ENCODE measurements around the gene CIAO2B. TPM values are rescaled to one million over a fixed set of nuclear protein-coding genes. Genes with fewer than 3 reads are reported as not detected.

The CIAO2B gene
- total RNA-seq, 5 donors from 2014 or later (not counting 1 experiment from before 2014, with no cell fraction given): 55.3 to 66.8 (median 62.4) TPM

DNA sequence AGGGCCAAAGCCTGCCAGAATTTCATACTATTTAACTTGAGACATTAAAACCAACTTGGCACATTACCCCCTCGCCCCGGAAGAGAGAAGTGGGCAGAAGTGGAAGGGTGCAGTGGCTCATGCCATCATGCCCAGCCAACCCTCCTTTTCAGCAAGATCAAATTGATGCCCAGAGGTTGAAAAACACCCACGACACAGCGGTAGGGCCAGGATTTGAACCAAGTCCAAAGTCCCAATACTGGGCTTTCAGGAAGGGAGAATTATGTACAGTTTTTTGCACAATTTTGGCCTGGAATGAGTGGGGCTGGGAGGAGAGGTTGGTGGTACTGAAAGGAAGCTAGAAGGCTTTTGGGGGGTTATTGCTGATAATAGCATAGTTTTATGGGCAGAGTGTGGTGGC, 42.8 kb downstream of the CIAO2B start:
- peaks cover 0 to 2% of the 10 kb centered on the region in 2 experiments for H3K27me3 ChIP-seq (replicated peaks in 1 of 2; ENCODE audit: control insufficient read depth in 2 of 2, extremely low read depth in 1 of 2, insufficient read depth in 2 of 2, low read length in 1 of 2)
- no peaks in the 10 kb centered on the region for H3K9me3 ChIP-seq
- no peak overlapping the region for H3K27ac ChIP-seq (ENCODE audit: low read length)
- no peak overlapping the region for H3K4me3 ChIP-seq (ENCODE audit: control insufficient read depth in 1 of 2, extremely low read depth in 1 of 2, low read length in 1 of 2)
- Mint-ChIP-seq H3K9me3 (no peaks in the 10 kb centered on the region), H3K4me1 (peaks cover 6 to 23% (median 23%) of the 10 kb centered on the region in 3 donors), H3K27ac (no peak overlapping the region), H3K36me3 (peaks cover 4% of the 10 kb centered on the region), H3K27me3 (no peaks in the 10 kb centered on the region), H3K4me3 (no peak overlapping the region)
- no CpG with 5 or more reads among the region's 4 CpGs for WGBS (ENCODE audit: insufficient coverage)
- CTCF ChIA-PET: interaction anchor here (0.6 to 1.1 kb wide), 4 partner anchors 9 to 554 kb away, joined by 3 to 10 read pairs (median 4); no protein-coding TSS in a partner anchor
- POLR2A ChIA-PET: interaction anchor here in 1 of 2 donors (0.7 kb wide), 1 partner anchor 77 kb away, joined by 6 read pairs; no protein-coding TSS in a partner anchor
- no peak for ATAC-seq (replicated peaks in 1 of 4)
- peaks cover 7 to 11% of the 10 kb centered on the region in 2 donors for H3K36me3 ChIP-seq (ENCODE audit: control insufficient read depth in 2 of 2, extremely low read depth in 1 of 2, insufficient read depth in 1 of 2, low read length in 1 of 2)
- DNase-seq: no peak
- peaks cover 0 to 10% of the 10 kb centered on the region in 2 experiments for H3K4me1 ChIP-seq (ENCODE audit: control insufficient read depth in 1 of 2, extremely low read depth in 1 of 2, insufficient read depth in 2 of 2, low read length in 2 of 2)

DNA sequence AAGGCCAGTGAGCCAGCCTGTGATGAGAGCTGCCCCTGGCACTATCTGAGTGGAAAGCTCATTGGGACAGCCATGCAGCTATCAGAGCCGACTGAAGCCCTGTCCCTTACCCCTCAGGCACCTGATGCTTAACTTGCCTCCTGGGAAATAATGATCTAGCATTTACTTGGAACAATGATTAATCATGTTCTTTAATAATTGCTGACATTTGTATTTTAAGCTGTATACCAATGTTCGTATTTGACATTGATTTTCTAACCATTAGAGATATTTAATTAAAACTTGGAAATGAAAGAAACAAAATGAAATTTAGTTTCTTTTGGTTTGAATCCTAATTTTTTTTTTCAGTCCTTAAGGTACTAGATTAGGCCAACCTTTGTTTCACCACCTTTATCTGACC, 43.4 kb downstream of the CIAO2B start:
- H3K36me3 Mint-ChIP-seq: peaks cover 5% of the 10 kb centered on the region
- no peak overlapping the region for H3K4me3 ChIP-seq (ENCODE audit: control insufficient read depth in 1 of 2, extremely low read depth in 1 of 2, low read length in 1 of 2)
- no peak overlapping the region for H3K27ac Mint-ChIP-seq
- H3K9me3 Mint-ChIP-seq: no peaks in the 10 kb centered on the region
- WGBS (ENCODE audit: insufficient coverage): no CpG with 5 or more reads among the region's 2 CpGs
- ATAC-seq (replicated peaks in 1 of 4): no peak
- H3K27ac ChIP-seq (ENCODE audit: low read length): no peak overlapping the region
- peaks cover 7 to 14% of the 10 kb centered on the region in 2 donors for H3K36me3 ChIP-seq (ENCODE audit: control insufficient read depth in 2 of 2, extremely low read depth in 1 of 2, insufficient read depth in 1 of 2, low read length in 1 of 2)
- H3K4me1 Mint-ChIP-seq: peaks cover 7 to 24% (median 23%) of the 10 kb centered on the region in 3 donors
- ChIA-PET CTCF (interaction anchor here (0.6 to 1.0 kb wide), 4 partner anchors 9 to 165 kb away, joined by 3 to 5 read pairs (median 4); no protein-coding TSS in a partner anchor), POLR2A (no interaction called here)
- no peaks in the 10 kb centered on the region for H3K27me3 Mint-ChIP-seq
- no peak for DNase-seq
- peaks cover 0 to 10% of the 10 kb centered on the region in 2 experiments for H3K4me1 ChIP-seq (ENCODE audit: control insufficient read depth in 1 of 2, extremely low read depth in 1 of 2, insufficient read depth in 2 of 2, low read length in 2 of 2)
- peaks cover 0 to 2% of the 10 kb centered on the region in 2 experiments for H3K27me3 ChIP-seq (replicated peaks in 1 of 2; ENCODE audit: control insufficient read depth in 2 of 2, extremely low read depth in 1 of 2, insufficient read depth in 2 of 2, low read length in 1 of 2)
- no peak overlapping the region for H3K4me3 Mint-ChIP-seq
- no peaks in the 10 kb centered on the region for H3K9me3 ChIP-seq

DNA sequence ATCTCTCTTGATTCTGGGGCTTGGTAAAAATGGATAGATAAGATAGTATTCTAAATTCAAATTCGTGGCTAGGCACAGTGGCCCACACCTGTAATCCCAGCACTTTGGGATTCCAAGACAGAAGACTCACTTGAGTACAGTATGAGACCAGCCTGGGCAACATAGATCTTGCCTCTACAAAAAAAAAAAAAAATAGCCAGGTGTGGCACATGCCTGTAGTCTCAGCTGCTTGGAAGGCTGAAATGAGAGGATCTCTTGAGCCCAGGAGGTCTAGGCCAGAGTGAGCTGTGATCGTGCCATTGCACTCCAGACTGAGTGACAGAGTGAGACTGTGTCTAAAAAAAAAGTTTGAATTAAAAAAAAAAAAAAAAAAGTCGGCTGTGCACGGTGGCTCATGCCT, 44.6 kb downstream of the CIAO2B start:
- ATAC-seq (replicated peaks in 1 of 4) (no peak), DNase-seq (no peak)
- H3K4me1 ChIP-seq (ENCODE audit: control insufficient read depth in 1 of 2, extremely low read depth in 1 of 2, insufficient read depth in 2 of 2, low read length in 2 of 2): peaks cover 0 to 10% of the 10 kb centered on the region in 2 experiments
- 50% methylated on average over 1 of the region's 4 CpGs for WGBS (ENCODE audit: insufficient coverage)
- Mint-ChIP-seq H3K27ac (no peak overlapping the region), H3K9me3 (no peaks in the 10 kb centered on the region), H3K4me3 (no peak overlapping the region), H3K27me3 (no peaks in the 10 kb centered on the region), H3K36me3 (peaks cover 16% of the 10 kb centered on the region), H3K4me1 (peaks cover 14 to 29% (median 26%) of the 10 kb centered on the region in 3 donors)
- no peaks in the 10 kb centered on the region for H3K27me3 ChIP-seq (replicated peaks in 1 of 2; ENCODE audit: control insufficient read depth in 2 of 2, extremely low read depth in 1 of 2, insufficient read depth in 2 of 2, low read length in 1 of 2)
- H3K36me3 ChIP-seq (ENCODE audit: control insufficient read depth in 2 of 2, extremely low read depth in 1 of 2, insufficient read depth in 1 of 2, low read length in 1 of 2): peaks cover 18 to 25% of the 10 kb centered on the region in 2 donors
- H3K9me3 ChIP-seq: no peaks in the 10 kb centered on the region
- CTCF ChIA-PET: interaction anchor here (0.6 to 0.7 kb wide), 2 partner anchors 99 to 285 kb away, joined by 3 read pairs; partner anchors contain the start of gene CMTM3 (in 1 of the 2)
- POLR2A ChIA-PET: no interaction called here
- H3K27ac ChIP-seq (ENCODE audit: low read length): no peak overlapping the region
- no peak overlapping the region for H3K4me3 ChIP-seq (ENCODE audit: control insufficient read depth in 1 of 2, extremely low read depth in 1 of 2, low read length in 1 of 2)

DNA sequence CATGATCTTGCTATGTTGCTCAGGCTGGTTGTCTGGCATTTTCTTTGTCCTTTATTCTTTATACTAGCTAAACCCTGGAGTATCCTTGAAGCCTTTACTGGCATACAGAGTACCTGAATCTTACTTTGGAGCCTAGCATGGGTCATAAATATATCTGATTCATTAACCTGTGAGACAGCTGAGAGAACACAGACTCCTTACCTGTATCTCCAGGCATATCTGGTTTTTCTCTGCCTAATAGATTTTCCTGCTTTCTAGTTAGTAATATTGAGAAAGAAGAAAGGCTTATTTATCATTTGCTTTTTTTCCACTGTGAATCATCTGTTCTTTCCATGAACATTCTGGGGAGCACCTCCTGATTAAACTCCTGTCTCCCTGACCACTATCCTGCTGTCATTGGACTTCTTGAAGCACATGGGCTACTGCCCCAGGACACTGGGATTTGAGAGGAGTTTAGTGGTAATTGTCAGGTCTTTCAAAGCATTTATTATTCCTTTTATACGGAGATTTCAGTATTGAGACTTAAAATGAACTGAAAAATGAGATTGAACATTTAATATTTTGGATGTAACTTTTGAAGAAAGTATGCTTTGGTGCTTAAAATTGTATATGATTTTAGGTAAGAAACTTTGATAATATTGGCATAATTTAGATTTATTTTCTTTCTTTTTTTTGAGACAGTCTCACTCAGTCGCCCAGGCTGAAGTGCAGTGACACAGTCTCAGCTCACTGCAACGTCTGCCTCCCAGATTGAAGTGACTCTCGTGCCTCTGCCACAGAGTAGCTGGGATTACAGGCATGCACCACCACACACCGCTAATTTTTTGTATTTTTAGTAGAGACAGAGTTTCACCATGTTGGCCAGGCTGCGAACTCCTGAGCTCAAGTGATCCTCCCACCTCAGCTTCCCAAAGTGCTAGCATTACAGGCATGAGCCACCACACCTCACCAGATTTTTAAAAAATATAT, 45.3 kb downstream of the CIAO2B start:
- H3K36me3 Mint-ChIP-seq: peaks cover 20% of the 10 kb centered on the region
- no peak overlapping the region for H3K27ac Mint-ChIP-seq
- Histone ChIP-seq H3K27me3 (replicated peaks in 1 of 2; ENCODE audit: control insufficient read depth in 2 of 2, extremely low read depth in 1 of 2, insufficient read depth in 2 of 2, low read length in 1 of 2) (no peaks in the 10 kb centered on the region), H3K27ac (ENCODE audit: low read length) (no peak overlapping the region), H3K9me3 (no peaks in the 10 kb centered on the region), H3K36me3 (ENCODE audit: control insufficient read depth in 2 of 2, extremely low read depth in 1 of 2, insufficient read depth in 1 of 2, low read length in 1 of 2) (peaks cover 23 to 28% of the 10 kb centered on the region in 2 donors), H3K4me3 (ENCODE audit: control insufficient read depth in 1 of 2, extremely low read depth in 1 of 2, low read length in 1 of 2) (no peak overlapping the region), H3K4me1 (ENCODE audit: control insufficient read depth in 1 of 2, extremely low read depth in 1 of 2, insufficient read depth in 2 of 2, low read length in 2 of 2) (peaks cover 0 to 10% of the 10 kb centered on the region in 2 experiments)
- no peaks in the 10 kb centered on the region for H3K27me3 Mint-ChIP-seq
- H3K4me1 Mint-ChIP-seq: peaks cover 14 to 29% (median 23%) of the 10 kb centered on the region in 3 donors
- ATAC-seq (replicated peaks in 1 of 4) (no peak), DNase-seq (no peak)
- 91% methylated on average over 3 of the region's 6 CpGs for WGBS (ENCODE audit: insufficient coverage)
- no peaks in the 10 kb centered on the region for H3K9me3 Mint-ChIP-seq
- H3K4me3 Mint-ChIP-seq: no peak overlapping the region
- ChIA-PET POLR2A (interaction anchor here in 1 of 2 donors (0.6 kb wide), 1 partner anchor 10 kb away, joined by 3 read pairs; no protein-coding TSS in a partner anchor), CTCF (no interaction called here)

DNA sequence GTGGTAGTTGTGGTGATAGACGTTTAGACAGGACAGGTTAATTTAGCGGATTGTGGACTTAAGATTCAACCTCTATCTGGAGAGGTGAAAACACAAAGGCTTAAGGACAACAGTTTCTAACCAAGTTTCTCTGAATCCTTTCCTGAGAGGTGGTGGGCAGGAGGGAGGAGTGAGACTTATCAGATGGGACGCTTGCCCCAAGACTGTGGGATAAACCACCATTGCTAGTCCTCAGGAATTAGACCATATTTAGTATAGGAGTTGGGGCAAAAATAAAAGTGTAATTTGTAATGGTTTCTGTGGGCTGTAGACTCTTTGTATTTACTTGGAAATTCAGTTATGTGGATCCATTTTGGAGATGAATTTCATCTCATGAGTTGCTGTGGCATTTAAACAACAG, 47.3 kb downstream of the CIAO2B start:
- Mint-ChIP-seq H3K27ac (no peak overlapping the region), H3K4me3 (no peak overlapping the region), H3K9me3 (no peaks in the 10 kb centered on the region), H3K27me3 (no peaks in the 10 kb centered on the region), H3K36me3 (peaks cover 20% of the 10 kb centered on the region), H3K4me1 (peaks cover 16 to 27% (median 17%) of the 10 kb centered on the region in 3 donors)
- DNase-seq: no peak
- CTCF ChIA-PET: no interaction called here
- H3K4me1 ChIP-seq (ENCODE audit: control insufficient read depth in 1 of 2, extremely low read depth in 1 of 2, insufficient read depth in 2 of 2, low read length in 2 of 2): peaks cover 0 to 3% of the 10 kb centered on the region in 2 experiments
- ATAC-seq (replicated peaks in 1 of 4): no peak
- H3K27ac ChIP-seq (ENCODE audit: low read length): no peak overlapping the region
- POLR2A ChIA-PET: no interaction called here
- no peaks in the 10 kb centered on the region for H3K9me3 ChIP-seq
- H3K4me3 ChIP-seq (ENCODE audit: control insufficient read depth in 1 of 2, extremely low read depth in 1 of 2, low read length in 1 of 2): no peak overlapping the region
- WGBS (ENCODE audit: insufficient coverage): no CpG with 5 or more reads among the region's 3 CpGs
- H3K27me3 ChIP-seq (replicated peaks in 1 of 2; ENCODE audit: control insufficient read depth in 2 of 2, extremely low read depth in 1 of 2, insufficient read depth in 2 of 2, low read length in 1 of 2): no peaks in the 10 kb centered on the region
- peaks cover 23 to 28% of the 10 kb centered on the region in 2 donors for H3K36me3 ChIP-seq (ENCODE audit: control insufficient read depth in 2 of 2, extremely low read depth in 1 of 2, insufficient read depth in 1 of 2, low read length in 1 of 2)

DNA sequence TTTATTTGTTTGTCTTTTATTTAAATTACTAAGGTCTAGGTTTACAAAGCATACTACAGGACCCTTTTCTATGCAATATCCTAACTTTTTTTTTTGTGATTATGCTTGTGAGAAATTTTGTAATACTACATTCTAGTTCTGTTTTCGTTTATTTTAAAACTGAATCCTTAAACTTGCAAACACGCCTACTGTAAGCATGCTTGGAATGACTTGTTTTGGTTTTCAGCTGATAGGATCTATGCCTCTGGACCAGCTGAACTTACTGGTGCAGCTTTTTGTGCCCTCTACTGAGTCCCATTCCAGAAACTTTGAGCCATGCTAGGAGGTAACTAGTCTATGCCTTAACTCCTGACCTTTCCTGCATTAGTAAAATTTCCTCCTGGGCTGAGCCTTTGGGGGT, 47.9 kb downstream of the CIAO2B start:
- WGBS (ENCODE audit: insufficient coverage): no CpG with 5 or more reads among the region's 2 CpGs
- ChIA-PET CTCF (no interaction called here), POLR2A (no interaction called here)
- Mint-ChIP-seq H3K27ac (no peak overlapping the region), H3K4me3 (no peak overlapping the region), H3K36me3 (peaks cover 20% of the 10 kb centered on the region), H3K27me3 (no peaks in the 10 kb centered on the region), H3K9me3 (no peaks in the 10 kb centered on the region), H3K4me1 (peaks cover 22 to 33% (median 22%) of the 10 kb centered on the region in 3 donors)
- DNase-seq: no peak
- Histone ChIP-seq H3K9me3 (no peaks in the 10 kb centered on the region), H3K27ac (ENCODE audit: low read length) (no peak overlapping the region), H3K27me3 (replicated peaks in 1 of 2; ENCODE audit: control insufficient read depth in 2 of 2, extremely low read depth in 1 of 2, insufficient read depth in 2 of 2, low read length in 1 of 2) (no peaks in the 10 kb centered on the region), H3K36me3 (ENCODE audit: control insufficient read depth in 2 of 2, extremely low read depth in 1 of 2, insufficient read depth in 1 of 2, low read length in 1 of 2) (peaks cover 23 to 28% of the 10 kb centered on the region in 2 donors), H3K4me1 (ENCODE audit: control insufficient read depth in 1 of 2, extremely low read depth in 1 of 2, insufficient read depth in 2 of 2, low read length in 2 of 2) (peaks cover 0 to 8% of the 10 kb centered on the region in 2 experiments), H3K4me3 (ENCODE audit: control insufficient read depth in 1 of 2, extremely low read depth in 1 of 2, low read length in 1 of 2) (no peak overlapping the region)
- no peak for ATAC-seq (replicated peaks in 1 of 4)
